UCSD-AML1 (cell line): Measurements from ENCODE around the gene CHSY3.
A peak's percentile ranks its signal among the peaks of the same experiment; 100 is the strongest.

ENCODE experiments used
- DNase-seq: peaks from one replicate; lab custom pipeline; 2025; ENCODE audit not compliant: unreplicated experiment; lab: John Stamatoyannopoulos, UW

Gene CHSY3

GRCh38 chr5:129904102-129904666, at the start of gene CHSY3:
CHSY3 (plus strand) TSS chr5:129904465.
- peak; percentile 52 for DNase-seq

GRCh38 chr5:129856325-129856724, 47.9 kb upstream of the CHSY3 start:
- DNase-seq = no peak

DNA sequence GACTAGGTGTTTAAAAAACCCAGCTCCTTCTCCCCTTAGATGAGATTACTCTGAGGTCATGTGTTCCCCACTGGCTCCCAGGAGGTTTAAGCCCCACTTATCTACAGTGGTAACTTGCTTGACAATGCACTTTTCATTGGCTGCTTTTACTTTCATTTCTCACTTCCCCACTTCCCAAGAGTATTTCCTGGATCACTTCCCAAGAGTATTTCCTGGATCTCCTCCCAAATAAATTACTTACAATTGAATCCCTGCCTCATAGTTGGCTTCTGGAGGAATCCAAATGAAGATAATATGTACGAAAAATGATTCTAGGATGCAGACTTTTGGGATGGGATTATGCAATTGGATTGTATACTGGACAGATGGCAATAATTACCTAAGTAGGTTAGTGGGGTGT, 47.1 kb upstream of the CHSY3 start:
- no peak for DNase-seq

- no peak for DNase-seq
These were observed 46.1 kb upstream of the CHSY3 start for GRCh38 chr5:129858131-129858675.

- no peak for DNase-seq
These were observed 19.9 kb upstream of the CHSY3 start for GRCh38 chr5:129884322-129884721.

DNA sequence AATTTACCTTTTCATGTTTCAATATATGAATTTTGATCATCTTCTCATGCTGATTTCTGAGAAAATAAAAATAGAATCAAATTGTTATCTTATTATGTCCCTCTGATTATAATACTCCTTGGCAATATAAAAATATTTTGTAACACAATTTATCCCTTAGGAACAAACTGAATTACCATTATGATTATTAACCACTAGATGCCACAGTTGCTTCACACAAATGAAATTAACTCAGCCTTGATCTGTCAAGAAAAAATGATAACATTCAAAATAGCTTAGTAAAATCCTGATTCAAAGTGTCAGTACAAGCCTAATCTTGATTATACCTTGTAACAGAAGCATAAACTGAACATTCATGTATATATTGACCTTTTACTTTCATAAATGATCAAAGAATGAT, 4.8 kb upstream of the CHSY3 start:
- DNase-seq = no peak

DNA sequence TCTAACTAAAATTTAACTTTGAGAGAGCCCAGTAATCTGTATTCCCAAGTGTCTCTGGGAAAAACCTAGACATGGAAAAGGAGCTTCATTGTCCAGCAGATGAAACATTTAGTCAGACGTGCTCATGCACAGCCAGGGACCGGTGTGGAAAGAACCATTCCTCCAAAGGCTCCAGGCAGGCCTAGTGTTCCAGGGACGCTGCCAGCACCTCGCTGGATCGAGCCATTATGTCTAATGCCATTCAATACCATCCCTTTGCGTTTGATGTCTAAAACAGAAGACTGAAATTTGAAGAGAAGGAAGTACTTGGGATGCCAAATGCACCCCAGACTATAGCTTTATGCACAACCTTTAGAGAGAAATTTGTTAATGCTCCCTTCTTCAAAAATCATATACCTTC, 1.4 kb upstream of the CHSY3 start:
- DNase-seq = peak; percentile 3

- no peak for DNase-seq
These were observed 681 bp upstream of the CHSY3 start for GRCh38 chr5:129903466-129904101.

- peak; percentile 6 for DNase-seq
These were observed 605 bp downstream of the CHSY3 start for GRCh38 chr5:129904667-129905472.

DNA sequence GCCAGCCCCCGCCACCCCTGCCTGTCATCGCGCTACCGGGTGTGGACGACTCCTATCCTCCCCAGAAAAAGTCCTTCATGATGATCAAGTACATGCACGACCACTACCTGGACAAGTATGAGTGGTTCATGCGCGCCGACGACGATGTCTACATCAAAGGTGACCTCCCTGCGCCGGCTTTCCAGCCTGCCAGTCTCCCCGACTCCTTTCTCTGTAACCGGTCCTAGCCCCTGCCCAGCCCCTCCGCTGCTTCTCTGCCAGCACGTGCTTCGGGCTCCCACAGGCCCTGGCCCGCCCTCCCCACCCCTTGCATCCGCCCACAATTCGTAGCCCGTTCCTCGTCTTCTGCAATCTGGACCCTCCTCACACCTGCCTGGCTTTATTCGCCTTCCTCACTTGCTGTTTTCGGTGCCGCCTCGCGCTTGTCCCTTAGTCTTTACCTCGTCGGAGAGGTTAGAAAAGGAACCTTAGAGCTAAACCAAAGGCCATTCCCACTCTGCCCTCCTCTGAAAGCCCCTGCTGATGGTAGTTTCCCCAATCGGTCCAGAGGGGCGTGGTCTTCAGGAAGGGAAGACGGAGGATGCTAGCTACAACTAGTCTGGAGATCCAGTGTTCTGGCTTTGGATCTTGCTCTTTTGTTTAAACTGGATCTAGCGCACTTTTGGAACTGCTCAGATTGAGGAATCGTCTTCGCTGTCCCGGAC, 1.4 kb downstream of the CHSY3 start:
- DNase-seq = no peak

DNA sequence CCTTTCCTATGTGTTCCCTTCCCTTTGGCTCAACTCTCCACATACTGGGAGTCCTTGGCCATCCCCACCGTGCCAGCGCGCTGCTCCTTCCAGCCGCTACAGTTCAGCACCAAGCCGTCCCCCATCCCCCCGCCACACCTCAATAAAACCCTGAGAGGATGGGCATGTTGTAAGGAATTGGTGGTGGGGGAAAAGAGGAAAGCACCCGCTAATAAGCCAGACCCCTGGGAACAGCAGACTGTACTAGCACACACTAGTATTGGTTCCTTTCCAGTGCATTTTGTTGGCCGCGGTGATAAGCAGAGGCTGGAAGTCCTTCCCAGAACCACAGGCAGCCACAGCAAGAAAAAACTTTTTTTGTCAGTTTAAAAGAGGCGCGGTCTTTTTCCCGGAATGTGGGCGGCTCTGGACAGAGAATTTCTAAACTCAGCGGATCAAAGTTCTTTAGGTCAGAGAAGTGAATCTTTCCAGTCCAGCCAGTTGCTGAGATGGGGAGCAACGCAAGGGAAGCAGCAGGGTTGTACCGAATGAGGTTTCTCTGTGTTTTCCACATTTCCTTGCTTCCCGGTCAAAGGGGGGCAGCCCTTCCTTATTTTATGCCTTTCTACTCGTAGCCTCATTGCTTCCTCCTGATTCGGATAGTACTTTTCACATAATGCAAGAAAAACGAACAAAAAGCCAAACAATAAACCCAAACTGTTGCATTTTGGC, 2.1 kb downstream of the CHSY3 start:
- DNase-seq = no peak

DNA sequence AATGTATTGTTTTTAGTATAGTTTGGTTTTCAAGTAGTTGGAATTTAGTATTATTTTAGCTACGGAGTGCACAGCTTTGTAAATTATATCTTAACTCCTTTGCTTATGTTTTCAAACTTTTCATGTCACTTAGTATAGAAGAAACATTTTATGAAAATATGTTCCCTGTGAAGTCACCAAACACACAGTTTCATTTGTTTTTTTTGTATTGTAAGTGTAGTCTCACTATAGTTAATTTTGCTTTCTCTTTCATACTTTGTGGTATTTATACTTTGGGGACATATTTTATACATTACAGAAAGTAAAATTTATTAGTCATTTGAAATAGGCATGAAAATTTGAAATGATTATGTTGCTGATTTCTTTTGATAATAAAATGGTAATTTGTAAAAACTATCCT, 5.0 kb downstream of the CHSY3 start:
- DNase-seq = no peak

DNA sequence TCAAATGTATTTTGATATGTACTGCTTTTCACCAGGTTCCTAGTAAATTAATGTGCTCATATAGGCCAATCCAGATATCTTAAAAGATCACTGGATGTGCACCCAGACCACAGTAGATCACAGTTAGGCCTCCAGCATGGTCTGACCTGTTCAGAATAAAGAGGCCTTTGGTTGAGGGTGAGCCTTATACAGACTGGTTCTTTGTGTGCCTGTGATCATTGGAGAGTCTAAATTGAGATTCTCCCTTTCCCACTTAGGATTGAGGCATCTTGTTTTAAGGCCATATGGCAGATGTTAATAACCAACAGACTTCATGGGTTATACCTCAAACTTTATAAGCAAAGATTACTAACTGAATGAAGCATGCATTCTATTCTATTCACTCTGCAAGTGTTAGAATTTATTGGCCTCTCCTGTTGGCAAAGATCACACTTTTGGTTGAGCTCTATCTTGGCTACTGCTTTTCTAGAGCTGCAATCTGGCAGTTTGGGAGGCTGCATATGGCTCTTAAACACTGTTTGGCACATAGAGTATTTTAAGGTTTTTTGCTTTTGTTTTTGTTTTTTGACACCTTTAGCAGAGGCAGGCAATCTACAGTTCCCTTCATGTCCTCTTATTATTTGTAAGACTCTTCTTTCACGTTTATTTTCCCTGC, 8.5 kb downstream of the CHSY3 start:
- DNase-seq = no peak

GRCh38 chr5:129915415-129915814, 11.2 kb downstream of the CHSY3 start:
- DNase-seq = no peak

GRCh38 chr5:129917224-129917623, 13.0 kb downstream of the CHSY3 start:
- DNase-seq = no peak

DNA sequence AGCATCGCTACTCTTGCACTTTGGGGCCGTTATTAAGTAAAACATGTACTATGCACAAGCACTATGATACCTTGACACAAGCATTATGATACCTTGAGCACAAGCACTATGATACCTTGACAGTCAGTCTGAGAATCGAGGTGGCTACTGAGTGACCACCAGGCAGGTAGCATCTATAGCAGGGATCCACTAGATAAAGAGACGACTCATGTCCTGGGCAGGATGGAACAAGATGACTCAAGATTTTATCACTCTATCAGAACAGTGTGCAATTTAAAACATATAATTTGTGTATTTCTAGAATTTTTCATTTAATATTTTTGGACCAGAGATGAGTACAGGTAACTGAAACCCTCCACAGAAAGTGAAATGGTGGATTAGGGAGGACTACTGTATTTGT, 16.9 kb downstream of the CHSY3 start:
- no peak for DNase-seq

DNA sequence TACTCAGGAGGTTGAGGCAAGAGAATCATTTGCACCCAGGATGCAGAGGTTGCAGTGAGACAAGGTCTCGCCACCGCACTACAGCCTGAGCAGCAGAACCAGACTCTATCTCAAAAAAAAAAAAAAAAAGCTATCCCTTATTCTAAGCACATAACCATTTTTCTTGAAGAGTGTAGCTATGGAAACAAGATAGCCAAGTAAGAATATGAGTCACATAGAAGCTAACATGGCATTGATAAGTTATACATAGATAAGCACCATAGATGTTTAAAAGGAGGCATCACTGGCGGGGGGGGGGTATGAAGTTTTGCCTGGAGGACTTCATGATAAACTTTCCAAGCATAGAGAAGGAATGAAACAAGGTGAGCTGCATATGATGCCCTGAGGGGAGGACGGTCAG, 26.0 kb downstream of the CHSY3 start:
- DNase-seq = no peak

GRCh38 chr5:129935626-129936025, 31.4 kb downstream of the CHSY3 start:
- no peak for DNase-seq

DNA sequence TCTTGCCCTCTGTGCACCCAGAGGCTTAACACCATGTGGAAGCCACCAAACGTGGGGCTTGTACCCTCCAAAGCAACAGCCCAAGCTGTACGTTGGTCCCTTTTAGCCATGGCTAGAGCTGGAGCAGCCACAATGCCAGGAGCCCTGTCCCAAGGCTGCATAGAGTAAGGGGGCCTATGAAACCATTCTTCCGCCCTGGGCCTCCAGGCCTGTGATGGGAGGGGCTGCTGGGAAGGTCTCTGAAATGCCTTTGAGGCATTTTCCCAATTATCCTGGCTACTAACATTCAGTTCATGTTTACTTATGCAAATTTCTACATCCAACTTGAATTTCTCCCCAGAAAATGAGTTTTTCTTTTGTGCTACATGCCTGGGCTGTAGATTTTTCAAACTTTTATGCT, 33.8 kb downstream of the CHSY3 start:
- DNase-seq = no peak

GRCh38 chr5:129943936-129944335, 39.7 kb downstream of the CHSY3 start:
- no peak for DNase-seq
